Muscle of leg (tissue), 11 donors: Measurements from ENCODE around the gene ANO2. TPM values are rescaled to one million over a fixed set of nuclear protein-coding genes. Genes with fewer than 3 reads are reported as not detected.
A peak's percentile ranks its signal among the peaks of the same experiment; 100 is the strongest.
"Not testable (repeated sequence)": the region's sequence is repeated elsewhere in the genome, so short reads cannot be mapped to it uniquely, and the experiment has no call there.

Experiments used
- DNase-seq: peaks from one replicate; pipeline ENCODE4 v3.0.0; 2013
- H3K27ac ChIP-seq: one replicate; pipeline ENCODE4 v1.5.1; 2013; ENCODE audit warnings: mild to moderate bottlenecking, low read length, control low read depth
- H3K27me3 ChIP-seq: one replicate; pipeline ENCODE4 v1.6.1; 2013; ENCODE audit warnings: low read length; ENCODE audit not compliant: control insufficient read depth, insufficient read depth
- H3K36me3 ChIP-seq: one replicate; pipeline ENCODE4 v1.6.1; 2013; ENCODE audit warnings: low read length; ENCODE audit not compliant: control insufficient read depth, insufficient read depth
- H3K4me1 ChIP-seq: one replicate; pipeline ENCODE4 v1.6.1; 2013; ENCODE audit warnings: low read length; ENCODE audit not compliant: control insufficient read depth, insufficient read depth
- H3K4me3 ChIP-seq: one replicate; pipeline ENCODE4 v1.5.1; 2013; ENCODE audit warnings: low read length, control low read depth
- H3K9me3 ChIP-seq: replicated peaks from 2 replicates; pipeline ENCODE4 v1.6.1; 2013; ENCODE audit warnings: low read depth, low read length; ENCODE audit not compliant: control insufficient read depth
- WGBS: methylation state at CpG from one replicate; pipeline ENCODE4 v1.1.5; 2013; ENCODE audit warnings: missing lambda C conversion rate; ENCODE audit not compliant: insufficient coverage; 5-methylcytosine and 5-hydroxymethylcytosine counted together
- polyA plus RNA-seq, 8 donors: library from polyadenylated mRNA; unstranded; fragments of 120-200 nt; gene quantifications; one replicate each; pipeline versions ENCODE4 v1.2.1 to v1.2.3, GENCODE V29; 2013; ENCODE audit warnings: inconsistent platforms in 1 of 8, low replicate concordance in 1 of 8; ENCODE audit not compliant: insufficient read length in 8 of 8, insufficient read depth in 1 of 8
- total RNA-seq: library from RNA; stranded (reverse); fragments of 120-200 nt; gene quantifications from one replicate; pipeline ENCODE4 v1.2.4, GENCODE V29; 2013

ANO2 gene
- total and polyA plus RNA-seq, 9 donors = 2.5 to 5.9 (median 3.5) TPM

GRCh38 chr12:5694759-5695409, 250.2 kb downstream of the ANO2 start:
- WGBS = 67% methylated on average over 1 of the region's 6 CpGs
- H3K9me3 ChIP-seq = no peaks in the 10 kb centered on the region
- no peak overlapping the region for H3K4me3 ChIP-seq
- H3K36me3 ChIP-seq = no peaks in the 10 kb centered on the region
- no peak for DNase-seq
- peaks cover 2% of the 10 kb centered on the region for H3K27me3 ChIP-seq
- H3K4me1 ChIP-seq = no peaks in the 10 kb centered on the region
- no peak overlapping the region for H3K27ac ChIP-seq

DNA sequence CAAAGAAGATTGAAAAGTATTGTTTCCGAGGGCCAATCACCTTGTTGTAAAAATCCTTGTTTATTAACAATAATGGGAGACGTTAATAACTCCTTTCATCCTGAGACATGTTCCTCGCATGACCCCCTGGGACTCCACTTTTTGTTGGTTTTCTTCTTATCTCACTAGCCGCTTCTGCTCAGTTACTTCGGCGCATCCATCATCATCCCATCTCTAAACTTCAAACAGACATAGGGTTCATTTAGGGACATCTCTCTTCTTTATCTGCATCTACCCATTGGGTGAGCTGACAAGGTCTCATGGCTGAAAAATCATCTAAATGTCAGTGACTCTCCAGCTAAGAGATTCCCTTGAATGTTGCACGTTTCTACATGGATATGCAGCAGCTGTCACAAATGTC, 252.2 kb downstream of the ANO2 start:
- H3K4me3 ChIP-seq = no peak overlapping the region
- H3K36me3 ChIP-seq = no peaks in the 10 kb centered on the region
- H3K4me1 ChIP-seq = no peaks in the 10 kb centered on the region
- no peak overlapping the region for H3K27ac ChIP-seq
- WGBS = 90% methylated on average over 4 of the region's 7 CpGs
- DNase-seq = no peak
- H3K27me3 ChIP-seq = peaks cover 2% of the 10 kb centered on the region
- H3K9me3 ChIP-seq = no peaks in the 10 kb centered on the region

- no peaks in the 10 kb centered on the region for H3K36me3 ChIP-seq
- peaks cover 2% of the 10 kb centered on the region for H3K4me1 ChIP-seq
- DNase-seq = no peak
- H3K4me3 ChIP-seq = no peak overlapping the region
- no peaks in the 10 kb centered on the region for H3K9me3 ChIP-seq
- peaks cover 2% of the 10 kb centered on the region for H3K27me3 ChIP-seq
- 16% methylated on average over 4 of the region's 6 CpGs for WGBS
- H3K27ac ChIP-seq = no peak overlapping the region
These were observed 253.1 kb downstream of the ANO2 start for GRCh38 chr12:5691943-5692342.

- H3K4me1 ChIP-seq = peaks cover 2% of the 10 kb centered on the region
- H3K27ac ChIP-seq = no peak overlapping the region
- H3K9me3 ChIP-seq = no peaks in the 10 kb centered on the region
- H3K4me3 ChIP-seq = no peak overlapping the region
- peaks cover 2% of the 10 kb centered on the region for H3K27me3 ChIP-seq
- 38% methylated on average over 1 of the region's 1 CpG for WGBS
- no peak for DNase-seq
- H3K36me3 ChIP-seq = no peaks in the 10 kb centered on the region
These were observed 254.8 kb downstream of the ANO2 start for GRCh38 chr12:5690240-5690639.

DNA sequence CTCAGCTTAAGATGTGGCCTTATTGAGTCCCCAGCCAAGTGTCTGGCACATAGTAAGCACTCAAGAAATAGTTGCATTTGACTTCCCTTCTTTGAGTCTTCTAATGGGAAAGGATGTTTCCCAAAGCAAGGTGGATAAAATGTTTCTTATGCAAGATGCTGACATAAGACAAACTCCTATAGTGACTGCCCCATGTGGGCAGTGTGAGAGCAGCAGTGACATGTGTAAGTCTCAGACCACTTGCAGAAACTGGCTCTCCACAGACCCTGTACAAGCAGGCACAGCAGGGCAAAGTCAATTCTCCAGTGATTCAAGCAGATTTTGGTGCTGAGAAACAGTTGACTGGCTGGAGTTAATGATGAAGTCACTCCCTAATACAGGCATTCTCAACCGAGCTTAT, 255.3 kb downstream of the ANO2 start:
- peaks cover 3% of the 10 kb centered on the region for H3K27me3 ChIP-seq
- no peak overlapping the region for H3K4me3 ChIP-seq
- no peak overlapping the region for H3K27ac ChIP-seq
- DNase-seq = no peak
- peaks cover 2% of the 10 kb centered on the region for H3K4me1 ChIP-seq
- no peaks in the 10 kb centered on the region for H3K9me3 ChIP-seq
- H3K36me3 ChIP-seq = no peaks in the 10 kb centered on the region
- WGBS = 20% methylated on average over 1 of the region's 1 CpG

GRCh38 chr12:5688226-5688625, 256.8 kb downstream of the ANO2 start:
- peaks cover 3% of the 10 kb centered on the region for H3K27me3 ChIP-seq
- H3K4me3 ChIP-seq = no peak overlapping the region
- no CpG with 5 or more reads among the region's 2 CpGs for WGBS
- no peak for DNase-seq
- no peaks in the 10 kb centered on the region for H3K9me3 ChIP-seq
- H3K36me3 ChIP-seq = no peaks in the 10 kb centered on the region
- peaks cover 2% of the 10 kb centered on the region for H3K4me1 ChIP-seq
- no peak overlapping the region for H3K27ac ChIP-seq

DNA sequence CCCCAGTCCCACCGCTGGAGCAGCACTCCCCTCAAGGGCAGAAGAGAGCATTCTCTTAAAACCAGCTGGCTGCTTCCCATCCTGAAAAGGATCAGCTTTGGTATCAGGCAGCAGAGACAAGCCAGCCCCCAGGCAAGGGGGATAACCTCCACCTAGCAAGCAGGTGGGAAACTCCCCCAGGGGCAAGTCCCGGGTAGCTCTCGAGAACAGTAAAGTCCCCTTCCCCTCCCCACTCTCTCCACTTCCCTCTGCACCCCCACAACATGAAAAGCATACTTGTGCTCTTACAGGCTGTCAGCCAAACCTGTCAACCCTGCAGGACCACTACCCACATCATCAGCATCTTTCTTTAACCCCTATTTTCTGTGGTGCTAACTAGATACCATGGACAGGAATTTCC, 259.1 kb downstream of the ANO2 start:
- Histone ChIP-seq H3K4me3 (no peak overlapping the region), H3K4me1 (peaks cover 2% of the 10 kb centered on the region), H3K27ac (no peak overlapping the region), H3K27me3 (peaks cover 3% of the 10 kb centered on the region), H3K36me3 (no peaks in the 10 kb centered on the region), H3K9me3 (no peaks in the 10 kb centered on the region)
- DNase-seq = no peak
- WGBS = 46% methylated on average over 2 of the region's 3 CpGs

GRCh38 chr12:5684989-5685388, 260.1 kb downstream of the ANO2 start:
- DNase-seq = no peak
- 83% methylated on average over 1 of the region's 2 CpGs for WGBS
- H3K4me3 ChIP-seq = no peak overlapping the region
- no peaks in the 10 kb centered on the region for H3K9me3 ChIP-seq
- no peaks in the 10 kb centered on the region for H3K36me3 ChIP-seq
- no peak overlapping the region for H3K27ac ChIP-seq
- peaks cover 2% of the 10 kb centered on the region for H3K4me1 ChIP-seq
- H3K27me3 ChIP-seq = peaks cover 2% of the 10 kb centered on the region

DNA sequence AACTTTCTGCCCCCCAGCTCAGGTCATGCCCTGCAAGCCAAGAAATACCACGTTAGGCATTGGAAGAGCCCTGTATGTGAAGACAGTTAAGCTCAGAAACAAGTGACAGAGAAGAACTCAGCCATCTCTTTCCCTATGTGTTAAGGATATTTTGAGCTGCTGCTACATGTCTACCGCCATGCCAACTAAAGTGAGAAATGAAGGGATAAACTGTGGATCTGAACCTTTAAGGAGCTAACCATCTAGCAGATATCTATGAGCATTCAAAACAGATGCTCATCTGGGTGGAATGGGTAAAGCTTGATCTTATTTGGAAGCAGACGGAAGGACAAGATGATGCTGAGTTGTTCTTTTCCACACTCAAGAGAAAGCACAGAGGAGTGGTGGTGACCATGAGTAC, 262.5 kb downstream of the ANO2 start:
- Histone ChIP-seq H3K36me3 (no peaks in the 10 kb centered on the region), H3K9me3 (no peaks in the 10 kb centered on the region), H3K27me3 (peaks cover 2% of the 10 kb centered on the region), H3K27ac (no peak overlapping the region), H3K4me1 (peaks cover 2% of the 10 kb centered on the region), H3K4me3 (no peak overlapping the region)
- DNase-seq = no peak
- no CpG with 5 or more reads among the region's 3 CpGs for WGBS

GRCh38 chr12:5678176-5678575, 266.9 kb downstream of the ANO2 start:
- no peak overlapping the region for H3K4me3 ChIP-seq
- no peaks in the 10 kb centered on the region for H3K9me3 ChIP-seq
- H3K36me3 ChIP-seq = no peaks in the 10 kb centered on the region
- DNase-seq = peak; percentile 39
- H3K27me3 ChIP-seq = no peaks in the 10 kb centered on the region
- no peaks in the 10 kb centered on the region for H3K4me1 ChIP-seq
- H3K27ac ChIP-seq = no peak overlapping the region
- 73% methylated on average over 3 of the region's 5 CpGs for WGBS

- H3K36me3 ChIP-seq, H3K27ac ChIP-seq, H3K27me3 ChIP-seq, DNase-seq, H3K4me1 ChIP-seq, H3K4me3 ChIP-seq, H3K9me3 ChIP-seq: not testable (repeated sequence)
- WGBS = no CpG with 5 or more reads among the region's 1 CpG
These were observed 275.4 kb downstream of the ANO2 start for GRCh38 chr12:5669624-5670023.
